HepG2 (cell line): ENCODE measurements around the gene CNP. TPM values are rescaled to one million over a fixed set of nuclear protein-coding genes. Genes with fewer than 3 reads are reported as not detected.

Experiments used
- ATF7 ChIP-seq, 2 experiments: fragments of 450-650 bp in 1 of 2; sonication (generic) in 1 of 2; formaldehyde crosslinking in 1 of 2; IDR thresholded peaks; 2 replicates each; pipeline versions ENCODE4 v1.4.0 to v1.6.1; 2016 to 2020; ENCODE audit warnings: antibody characterized with exemption in 1 of 2, mild to moderate bottlenecking in 1 of 2, missing genetic modification reagents in 1 of 2
- ATRX ChIP-seq: sonication (generic); formaldehyde crosslinking; IDR thresholded peaks from 2 replicates; pipeline ENCODE4 v1.4.0; 2020; ENCODE audit warnings: missing genetic modification reagents, borderline replicate concordance
- HMG20B ChIP-seq: conservative IDR thresholded peaks from 2 replicates; pipeline ENCODE4 v1.6.1; 2016; ENCODE audit warnings: missing genetic modification reagents, missing compliant biosample characterization
- HNF4G ChIP-seq, 2 experiments: sonication (generic) in 1 of 2; formaldehyde crosslinking in 1 of 2; IDR thresholded peaks; 2 replicates each; pipeline versions ENCODE4 v1.4.0 to v1.6.1; 2011 to 2020; ENCODE audit warnings: borderline replicate concordance in 2 of 2, low read depth in 2 of 2, mild to moderate bottlenecking in 2 of 2, low read length in 1 of 2, missing genetic modification reagents in 1 of 2, moderate library complexity in 1 of 2
- KMT2A ChIP-seq: sonication (generic); formaldehyde crosslinking; IDR thresholded peaks from 2 replicates; pipeline ENCODE4 v1.4.0; 2020; ENCODE audit warnings: missing genetic modification reagents
- PHF21A ChIP-seq: sonication (generic); formaldehyde crosslinking; IDR thresholded peaks from 2 replicates; pipeline ENCODE4 v1.5.0; 2020; ENCODE audit warnings: mild to moderate bottlenecking, missing genetic modification reagents
- SALL1 ChIP-seq: sonication (generic); formaldehyde crosslinking; IDR thresholded peaks from 2 replicates; pipeline ENCODE4 v1.8.0; 2022; ENCODE audit warnings: mild to moderate bottlenecking, missing genetic modification reagents
- SOX13 ChIP-seq, 3 experiments: fragments of 450-650 bp in 1 of 3; sonication (generic) in 1 of 3; formaldehyde crosslinking in 1 of 3; IDR thresholded peaks in 2 of 3; conservative IDR thresholded peaks in 1 of 3; 2 replicates each; pipeline versions ENCODE4 v1.5.0 to v1.6.1; 2016 to 2020; ENCODE audit warnings: antibody characterized with exemption in 1 of 3, mild to moderate bottlenecking in 1 of 3, missing compliant biosample characterization in 1 of 3, missing genetic modification reagents in 1 of 3, moderate library complexity in 1 of 3
- ZFP82 ChIP-seq: sonication (generic); formaldehyde crosslinking; IDR thresholded peaks from 2 replicates; pipeline ENCODE4 v1.5.1; 2020; ENCODE audit warnings: mild to moderate bottlenecking, missing genetic modification reagents, borderline replicate concordance
- ZNF138 ChIP-seq: sonication (generic); formaldehyde crosslinking; IDR thresholded peaks from 2 replicates; pipeline ENCODE4 v1.5.0; 2020; ENCODE audit warnings: mild to moderate bottlenecking, low read depth, missing genetic modification reagents
- ZNF350 ChIP-seq: sonication (generic); formaldehyde crosslinking; IDR thresholded peaks from 2 replicates; pipeline ENCODE4 v1.4.0; 2020; ENCODE audit warnings: mild to moderate bottlenecking, low read depth, missing genetic modification reagents, borderline replicate concordance
- ZNF530 ChIP-seq: sonication (generic); formaldehyde crosslinking; IDR thresholded peaks from 2 replicates; pipeline ENCODE4 v1.5.0; 2020; ENCODE audit warnings: low read depth, mild to moderate bottlenecking, missing genetic modification reagents
- ZNF737 ChIP-seq: sonication (generic); formaldehyde crosslinking; IDR thresholded peaks from 2 replicates; pipeline ENCODE4 v1.5.0; 2020; ENCODE audit warnings: missing genetic modification reagents, mild to moderate bottlenecking, borderline replicate concordance
- polyA plus RNA-seq, 8 experiments: library from polyadenylated mRNA; depleted of rRNA in 3 of 8; stranded (reverse) in 7 of 8; unstranded in 1 of 8; fragments of >200 nt; fragmentation: Illumina TruSeq in 4 of 8; extraction: Trizol in 4 of 8; gene quantifications; 2 replicates each; pipeline versions ENCODE4 v1.2.1 to v1.2.3, GENCODE V29; 2011 to 2016; ENCODE audit warnings: low read depth in 4 of 8, missing spikeins in 1 of 8, mixed read lengths in 1 of 8; ENCODE audit not compliant: insufficient read depth in 1 of 8
- total RNA-seq, 5 experiments: library from RNA; depleted of rRNA; stranded (reverse); fragments of >200 nt; fragmentation: Illumina TruSeq; extraction: Trizol; gene quantifications; 2 replicates each; pipeline ENCODE4 v1.2.3, GENCODE V29; 2016; ENCODE audit warnings: low read depth in 1 of 5
- TF ChIP-seq, protein P1 (sequence below): sonication (generic); formaldehyde crosslinking; IDR thresholded peaks from 2 replicates; pipeline ENCODE4 v1.8.0; 2022; ENCODE audit warnings: missing genetic modification reagents, low read depth, mild to moderate bottlenecking, borderline replicate concordance
- TF ChIP-seq, protein P2 (sequence below): IDR thresholded peaks from 2 replicates; pipeline ENCODE4 v1.4.0; 2020; ENCODE audit warnings: mild to moderate bottlenecking, missing genetic modification reagents
- TF ChIP-seq, protein P3 (sequence below): IDR thresholded peaks from 2 replicates; pipeline ENCODE4 v1.6.1; 2016
- TF ChIP-seq, protein P4 (sequence below): sonication (generic); formaldehyde crosslinking; IDR thresholded peaks from 2 replicates; pipeline ENCODE4 v1.9.0; 2021; ENCODE audit warnings: missing genetic modification reagents, mild to moderate bottlenecking, borderline replicate concordance
- TF ChIP-seq, protein P5 (sequence below): fragments of 450-650 bp; IDR thresholded peaks from 2 replicates; pipeline ENCODE4 v1.6.1; 2017

CNP gene
- total and polyA plus RNA-seq, 2 of the 13 experiments (the other 11 are each of a cell fraction or from before 2014, with no cell fraction given): 97.2 to 161 TPM

DNA sequence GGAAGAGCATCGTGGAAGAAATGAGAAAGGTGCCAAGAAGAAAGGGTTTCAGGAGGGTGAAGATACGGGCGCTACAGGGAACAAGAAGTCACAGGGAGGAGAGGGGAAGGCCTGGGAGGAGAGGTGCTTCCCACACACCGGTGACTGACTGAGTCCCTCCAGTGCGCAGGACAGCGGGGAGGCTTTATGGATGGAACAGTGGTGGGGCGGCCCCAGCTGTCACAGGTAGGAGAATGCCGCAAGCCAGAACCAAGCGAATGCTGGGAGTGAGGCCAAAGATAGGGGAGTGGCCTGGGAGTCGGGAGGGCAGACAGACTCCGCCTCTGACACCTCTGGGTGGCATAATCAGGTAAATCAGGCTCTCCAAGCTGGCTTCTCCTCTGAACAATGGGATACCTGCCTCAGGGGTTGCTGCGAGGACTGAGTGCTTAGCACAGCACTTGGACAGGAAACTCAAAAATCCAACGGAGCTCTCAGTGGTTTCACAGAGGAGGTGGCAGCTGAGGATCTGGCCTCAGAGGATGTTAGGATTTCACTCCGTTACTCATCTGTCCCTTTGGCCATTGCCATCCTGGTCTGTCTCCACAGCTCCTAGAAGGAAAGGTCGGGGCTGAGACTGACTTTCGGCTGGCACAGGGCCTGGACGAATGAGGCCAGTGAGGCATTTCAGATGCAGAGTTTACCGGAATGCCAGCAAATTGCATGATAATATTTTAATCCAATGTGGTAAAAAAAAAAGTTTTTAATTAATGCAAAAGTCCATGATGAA lies 717 bp upstream of the CNP start (continued):
- TF ChIP-seq ZNF350 (CRISPR knock-in tag): peak; percentile 15; the same call in 1 of the 2 replicates
- no peak; the same call in 1 of the 2 replicates for TF ChIP-seq KMT2A (CRISPR knock-in tag)
- no peak for TF ChIP-seq ATRX
- TF ChIP-seq, protein P1, sequence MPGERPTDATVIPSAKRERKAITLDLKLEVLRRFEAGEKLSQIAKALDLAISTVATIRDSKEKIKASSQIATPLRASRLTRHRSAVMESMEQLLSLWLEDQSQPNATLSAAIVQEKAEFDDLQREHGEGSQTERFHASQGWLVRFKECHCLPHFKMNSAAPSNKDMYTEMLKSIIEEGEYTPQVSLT: no peak
- TF ChIP-seq, protein P2, sequence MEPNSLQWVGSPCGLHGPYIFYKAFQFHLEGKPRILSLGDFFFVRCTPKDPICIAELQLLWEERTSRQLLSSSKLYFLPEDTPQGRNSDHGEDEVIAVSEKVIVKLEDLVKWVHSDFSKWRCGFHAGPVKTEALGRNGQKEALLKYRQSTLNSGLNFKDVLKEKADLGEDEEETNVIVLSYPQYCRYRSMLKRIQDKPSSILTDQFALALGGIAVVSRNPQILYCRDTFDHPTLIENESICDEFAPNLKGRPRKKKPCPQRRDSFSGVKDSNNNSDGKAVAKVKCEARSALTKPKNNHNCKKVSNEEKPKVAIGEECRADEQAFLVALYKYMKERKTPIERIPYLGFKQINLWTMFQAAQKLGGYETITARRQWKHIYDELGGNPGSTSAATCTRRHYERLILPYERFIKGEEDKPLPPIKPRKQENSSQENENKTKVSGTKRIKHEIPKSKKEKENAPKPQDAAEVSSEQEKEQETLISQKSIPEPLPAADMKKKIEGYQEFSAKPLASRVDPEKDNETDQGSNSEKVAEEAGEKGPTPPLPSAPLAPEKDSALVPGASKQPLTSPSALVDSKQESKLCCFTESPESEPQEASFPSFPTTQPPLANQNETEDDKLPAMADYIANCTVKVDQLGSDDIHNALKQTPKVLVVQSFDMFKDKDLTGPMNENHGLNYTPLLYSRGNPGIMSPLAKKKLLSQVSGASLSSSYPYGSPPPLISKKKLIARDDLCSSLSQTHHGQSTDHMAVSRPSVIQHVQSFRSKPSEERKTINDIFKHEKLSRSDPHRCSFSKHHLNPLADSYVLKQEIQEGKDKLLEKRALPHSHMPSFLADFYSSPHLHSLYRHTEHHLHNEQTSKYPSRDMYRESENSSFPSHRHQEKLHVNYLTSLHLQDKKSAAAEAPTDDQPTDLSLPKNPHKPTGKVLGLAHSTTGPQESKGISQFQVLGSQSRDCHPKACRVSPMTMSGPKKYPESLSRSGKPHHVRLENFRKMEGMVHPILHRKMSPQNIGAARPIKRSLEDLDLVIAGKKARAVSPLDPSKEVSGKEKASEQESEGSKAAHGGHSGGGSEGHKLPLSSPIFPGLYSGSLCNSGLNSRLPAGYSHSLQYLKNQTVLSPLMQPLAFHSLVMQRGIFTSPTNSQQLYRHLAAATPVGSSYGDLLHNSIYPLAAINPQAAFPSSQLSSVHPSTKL (CRISPR knock-in tag): peak; percentile 26; the same call in 1 of the 2 replicates
- TF ChIP-seq HMG20B (CRISPR knock-in tag): no peak
- TF ChIP-seq, protein P3, sequence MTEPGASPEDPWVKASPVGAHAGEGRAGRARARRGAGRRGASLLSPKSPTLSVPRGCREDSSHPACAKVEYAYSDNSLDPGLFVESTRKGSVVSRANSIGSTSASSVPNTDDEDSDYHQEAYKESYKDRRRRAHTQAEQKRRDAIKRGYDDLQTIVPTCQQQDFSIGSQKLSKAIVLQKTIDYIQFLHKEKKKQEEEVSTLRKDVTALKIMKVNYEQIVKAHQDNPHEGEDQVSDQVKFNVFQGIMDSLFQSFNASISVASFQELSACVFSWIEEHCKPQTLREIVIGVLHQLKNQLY (CRISPR knock-in tag): no peak
- TF ChIP-seq ZNF737: 0 out of 2 replicates have a peak, but pooled peaks have one; percentile 26
- TF ChIP-seq PHF21A (CRISPR knock-in tag): no peak
- no peak for TF ChIP-seq HNF4G (IDR thresholded peaks at IDR 0.05; ENCODE audit: borderline replicate concordance, low read depth, low read length)
- TF ChIP-seq HNF4G (CRISPR knock-in tag; IDR thresholded peaks at IDR 0.05; ENCODE audit: borderline replicate concordance, low read depth): no peak; the same call in 1 of the 2 replicates
- TF ChIP-seq, protein P4, sequence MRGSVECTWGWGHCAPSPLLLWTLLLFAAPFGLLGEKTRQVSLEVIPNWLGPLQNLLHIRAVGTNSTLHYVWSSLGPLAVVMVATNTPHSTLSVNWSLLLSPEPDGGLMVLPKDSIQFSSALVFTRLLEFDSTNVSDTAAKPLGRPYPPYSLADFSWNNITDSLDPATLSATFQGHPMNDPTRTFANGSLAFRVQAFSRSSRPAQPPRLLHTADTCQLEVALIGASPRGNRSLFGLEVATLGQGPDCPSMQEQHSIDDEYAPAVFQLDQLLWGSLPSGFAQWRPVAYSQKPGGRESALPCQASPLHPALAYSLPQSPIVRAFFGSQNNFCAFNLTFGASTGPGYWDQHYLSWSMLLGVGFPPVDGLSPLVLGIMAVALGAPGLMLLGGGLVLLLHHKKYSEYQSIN: no peak
- no peak for TF ChIP-seq ZNF530 (CRISPR knock-in tag)
- no peak for TF ChIP-seq ZFP82 (CRISPR knock-in tag)
- TF ChIP-seq SALL1 (CRISPR knock-in tag): 0 out of 2 replicates have a peak, but pooled peaks have one; percentile 55
- TF ChIP-seq ATF7 (IDR thresholded peaks at IDR 0.05): no peak
- TF ChIP-seq ATF7 (CRISPR knock-in tag; IDR thresholded peaks at IDR 0.05): no peak
- peak; percentile 71 for TF ChIP-seq ZNF138
- TF ChIP-seq, protein P5, sequence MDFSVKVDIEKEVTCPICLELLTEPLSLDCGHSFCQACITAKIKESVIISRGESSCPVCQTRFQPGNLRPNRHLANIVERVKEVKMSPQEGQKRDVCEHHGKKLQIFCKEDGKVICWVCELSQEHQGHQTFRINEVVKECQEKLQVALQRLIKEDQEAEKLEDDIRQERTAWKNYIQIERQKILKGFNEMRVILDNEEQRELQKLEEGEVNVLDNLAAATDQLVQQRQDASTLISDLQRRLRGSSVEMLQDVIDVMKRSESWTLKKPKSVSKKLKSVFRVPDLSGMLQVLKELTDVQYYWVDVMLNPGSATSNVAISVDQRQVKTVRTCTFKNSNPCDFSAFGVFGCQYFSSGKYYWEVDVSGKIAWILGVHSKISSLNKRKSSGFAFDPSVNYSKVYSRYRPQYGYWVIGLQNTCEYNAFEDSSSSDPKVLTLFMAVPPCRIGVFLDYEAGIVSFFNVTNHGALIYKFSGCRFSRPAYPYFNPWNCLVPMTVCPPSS: no peak
- no peak for TF ChIP-seq SOX13 (IDR thresholded peaks at IDR 0.05)
- no peak; a peak in 1 of 4 replicates for TF ChIP-seq SOX13 (CRISPR knock-in tag; conservative IDR thresholded peaks at IDR 0.05 in 1 of 2, IDR thresholded peaks at IDR 0.05 in 1 of 2)
